T-helper 2 cell (primary cell): ENCODE data around the gene TMEM236.
A peak's percentile ranks its signal among the peaks of the same experiment; 100 is the strongest.

Experiments
- DNase-seq, 5 experiments: peaks; one replicate each; pipeline versions ENCODE4 v3.0.0 to v3.0.0-alpha.2; 2012 to 2022

TMEM236 gene

DNA sequence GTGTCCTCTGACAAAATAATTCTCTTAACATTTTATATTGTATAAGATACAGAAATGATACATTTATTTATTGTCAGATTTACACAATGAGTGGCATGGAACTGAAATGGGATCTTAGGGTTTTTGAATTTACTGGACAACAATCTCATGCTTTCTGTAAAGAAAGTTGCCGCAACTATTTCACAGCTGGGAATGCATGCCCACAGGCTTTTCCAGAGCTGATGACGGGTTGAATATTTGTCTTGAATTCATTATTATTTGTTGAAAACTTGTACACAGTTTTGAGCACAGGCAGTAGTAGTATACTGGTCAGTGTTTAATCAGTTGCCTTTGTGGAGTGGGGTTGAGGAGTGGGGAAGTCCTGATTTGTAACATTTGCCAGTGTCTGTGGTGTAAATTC, 36.6 kb downstream of the TMEM236 start:
- no peak for DNase-seq

DNA sequence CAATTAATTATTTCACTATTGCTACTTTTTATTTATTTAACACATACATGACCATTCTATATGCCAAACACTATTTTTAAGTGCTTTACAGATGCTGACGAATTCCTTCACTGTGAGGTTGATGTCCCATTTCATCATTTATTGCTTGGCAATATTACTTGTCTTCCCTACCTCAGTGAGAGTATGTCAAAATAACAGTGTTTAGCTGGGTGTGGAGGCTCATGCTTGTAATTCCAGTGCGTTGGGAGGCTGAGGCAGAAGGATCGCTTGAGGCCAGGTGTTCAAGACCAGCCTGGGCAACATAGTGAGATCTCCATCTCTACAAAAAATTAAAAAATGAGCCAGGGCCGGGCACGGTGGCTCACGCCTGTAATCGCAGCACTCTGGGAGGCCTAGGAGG, 37.4 kb downstream of the TMEM236 start:
- no peak for DNase-seq

DNA sequence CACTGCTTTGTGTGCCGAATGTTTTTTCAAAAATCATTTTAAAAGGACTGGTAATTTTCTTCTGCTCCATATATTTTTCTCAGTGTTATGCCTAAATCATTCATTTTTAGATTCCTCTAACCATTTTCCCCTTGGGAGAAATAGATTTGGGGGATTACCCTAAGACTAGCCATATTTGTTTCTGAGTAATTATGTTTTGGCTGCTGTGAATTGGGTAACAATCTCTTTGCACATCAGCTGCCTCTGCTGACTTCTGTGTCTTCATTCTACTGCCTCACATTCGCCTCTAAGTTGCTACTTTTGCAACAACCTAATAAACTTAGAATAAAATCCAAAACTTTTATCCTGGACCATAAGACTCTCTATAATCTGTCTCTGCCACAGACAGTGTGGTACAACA, 38.6 kb downstream of the TMEM236 start:
- DNase-seq, result no peak

DNA sequence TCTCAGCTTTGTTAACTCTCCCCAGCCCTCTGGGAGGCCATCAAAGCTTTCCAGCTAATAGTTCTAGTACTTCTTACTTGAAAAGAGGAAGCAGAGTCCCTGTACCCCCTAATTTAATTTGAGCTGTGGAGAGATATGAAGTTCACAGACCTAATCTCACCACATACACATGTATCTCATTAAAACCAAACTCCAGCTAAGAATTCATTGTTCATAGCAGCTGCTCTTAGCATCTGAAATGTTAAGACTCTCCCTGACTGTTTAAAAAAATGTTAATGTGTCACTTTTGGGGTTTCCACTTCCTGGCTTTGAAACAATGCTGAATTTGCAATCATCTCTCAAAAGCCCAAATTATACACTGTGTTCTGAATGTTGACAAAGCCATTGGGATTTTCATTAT, 41.0 kb downstream of the TMEM236 start:
- no peak for DNase-seq

DNA sequence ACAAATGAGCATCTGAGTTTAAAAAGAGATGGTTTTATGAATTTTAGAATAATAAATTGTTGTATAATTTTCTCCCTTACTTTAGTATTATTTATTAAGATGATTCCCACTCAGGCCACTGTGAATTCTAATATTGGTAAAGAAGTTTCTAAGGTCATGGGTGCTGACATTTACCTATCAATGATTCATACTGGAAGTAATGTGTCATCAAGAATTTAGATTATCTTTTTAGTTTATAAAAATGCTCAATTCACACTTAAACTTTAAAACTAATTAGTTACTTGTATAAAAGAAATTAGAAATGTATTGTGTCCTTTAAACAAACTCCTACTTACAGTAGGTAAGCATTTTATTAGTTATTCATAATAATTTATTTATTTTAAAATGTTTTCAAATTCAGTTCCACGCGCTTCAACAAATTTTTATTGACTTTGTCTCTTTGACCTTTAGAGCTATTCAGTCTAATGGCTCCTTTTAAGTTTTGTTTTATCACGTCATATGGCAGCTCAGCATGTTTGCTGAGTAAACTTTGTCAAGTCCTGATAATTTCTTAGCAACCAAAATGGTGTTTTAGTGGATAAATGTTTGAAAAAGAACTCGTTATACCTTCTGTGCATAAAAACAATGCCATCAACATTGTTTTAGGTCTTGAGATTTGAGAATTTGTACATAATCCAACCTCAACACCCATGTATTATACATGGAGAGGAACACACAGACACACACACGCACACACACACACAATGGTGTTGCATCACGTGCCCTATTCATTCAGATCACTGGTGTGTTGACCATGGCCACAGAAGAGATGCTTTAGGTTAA, 42.0 kb downstream of the TMEM236 start:
- DNase-seq, result no peak

DNA sequence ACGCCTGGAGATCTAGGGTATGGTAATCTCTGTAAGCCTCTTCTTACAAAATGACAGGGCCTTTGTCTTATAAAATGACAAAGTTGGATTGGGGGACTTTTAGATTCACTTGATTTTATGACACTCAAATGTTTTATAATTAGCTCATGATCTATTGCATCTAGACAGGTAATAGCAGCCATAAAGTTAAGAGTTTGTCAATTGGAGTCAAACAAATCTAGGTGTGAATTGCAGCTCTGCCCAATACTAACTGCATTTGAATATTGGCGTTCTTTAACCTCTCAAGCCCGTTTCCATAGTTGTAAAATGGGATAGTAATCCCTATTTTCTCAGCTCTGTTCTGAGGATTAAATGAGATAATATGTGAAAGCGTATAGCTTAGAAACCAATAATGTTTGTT, 43.1 kb downstream of the TMEM236 start:
- DNase-seq, result no peak

DNA sequence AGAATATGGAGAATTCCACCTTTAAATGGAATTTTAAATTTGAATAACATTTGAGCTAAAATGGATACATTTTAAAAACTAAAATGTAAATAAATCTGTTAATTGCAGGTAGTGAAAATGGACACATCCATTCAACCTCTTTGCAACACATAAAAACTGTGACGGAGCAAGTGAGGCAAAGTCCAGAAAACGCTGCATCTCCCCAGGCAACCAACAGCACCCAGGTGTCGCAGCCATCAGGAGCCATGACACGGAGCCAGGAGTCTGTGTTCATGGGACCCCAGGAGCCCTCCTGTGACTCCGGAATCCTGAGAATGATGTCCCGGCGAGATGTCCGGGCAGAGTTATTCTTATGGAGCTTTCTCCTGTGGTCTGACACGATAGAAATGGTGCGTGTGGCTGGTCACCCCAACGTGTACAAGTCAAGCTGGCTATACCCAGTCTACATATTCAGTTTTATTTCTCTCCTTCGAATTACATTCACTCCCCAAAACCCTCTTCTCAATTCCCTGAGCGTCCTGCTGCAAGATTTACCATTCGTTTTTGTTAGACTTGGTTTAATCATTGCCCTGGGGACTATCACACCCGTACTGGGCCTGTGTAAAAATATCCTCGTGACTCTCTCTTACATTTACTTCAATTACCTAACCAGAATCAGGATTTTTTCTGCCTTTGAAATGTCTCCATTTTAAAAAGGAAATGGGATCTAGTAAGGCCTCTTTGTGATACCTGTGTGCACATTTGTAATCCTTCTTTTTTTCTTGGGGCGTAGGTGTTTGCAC, 44.0 kb downstream of the TMEM236 start:
- DNase-seq, result no peak

DNA sequence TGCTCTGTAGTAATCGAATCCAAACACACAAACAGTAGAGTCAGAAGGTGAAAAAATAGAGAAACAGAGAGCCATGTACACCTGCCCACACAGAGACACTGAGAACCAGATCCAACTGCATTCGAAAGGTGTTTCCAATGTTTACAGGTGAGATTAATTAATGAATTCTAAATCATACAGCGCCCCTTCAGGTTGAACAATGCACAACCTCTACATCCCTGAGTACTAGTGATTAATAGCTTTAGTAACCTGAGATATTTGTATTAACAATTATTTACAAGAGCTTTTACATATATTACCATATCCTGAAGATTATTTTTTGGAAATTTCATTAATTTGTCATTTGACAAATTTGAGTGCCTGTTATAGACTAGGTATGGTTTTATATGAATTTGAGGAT, 49.5 kb downstream of the TMEM236 start:
- DNase-seq, result no peak

DNA sequence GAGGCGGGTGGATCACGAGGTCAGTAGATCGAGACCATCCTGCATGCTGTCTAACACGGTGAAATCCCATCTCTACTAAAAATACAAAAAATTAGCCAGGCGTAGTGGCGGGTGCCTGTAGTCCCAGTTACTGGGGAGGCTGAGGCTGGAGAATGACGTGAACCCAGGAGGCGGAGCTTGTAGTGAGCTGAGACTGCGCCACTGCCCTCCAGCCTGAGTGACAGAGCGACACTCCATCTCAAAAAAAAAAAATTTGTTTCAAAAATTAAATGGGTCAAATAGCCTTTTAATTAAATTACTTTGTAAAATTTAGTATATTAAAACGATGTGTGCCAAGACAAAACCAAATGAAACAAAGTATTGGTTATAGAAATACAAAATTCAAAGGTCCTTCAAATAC, 50.3 kb downstream of the TMEM236 start:
- DNase-seq, result no peak

DNA sequence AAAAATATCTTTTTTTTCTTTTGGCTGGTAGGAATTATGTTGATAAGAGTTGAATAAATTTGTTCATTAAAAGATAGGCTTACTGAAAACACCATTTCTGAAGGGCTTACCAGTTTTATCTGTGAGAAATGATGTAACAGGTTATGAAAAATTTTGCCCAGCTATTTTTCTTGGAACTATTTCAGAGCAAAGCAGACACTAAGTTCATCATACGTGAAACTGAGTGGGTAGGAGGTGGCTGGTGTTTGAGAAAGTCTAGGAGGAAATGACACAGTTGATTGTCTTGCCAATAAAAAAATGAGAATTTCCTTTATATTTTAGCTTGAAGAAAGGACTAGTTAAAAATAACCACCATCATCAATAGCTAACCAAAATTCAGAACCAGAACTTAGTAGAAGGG, 51.0 kb downstream of the TMEM236 start:
- DNase-seq, result no peak

DNA sequence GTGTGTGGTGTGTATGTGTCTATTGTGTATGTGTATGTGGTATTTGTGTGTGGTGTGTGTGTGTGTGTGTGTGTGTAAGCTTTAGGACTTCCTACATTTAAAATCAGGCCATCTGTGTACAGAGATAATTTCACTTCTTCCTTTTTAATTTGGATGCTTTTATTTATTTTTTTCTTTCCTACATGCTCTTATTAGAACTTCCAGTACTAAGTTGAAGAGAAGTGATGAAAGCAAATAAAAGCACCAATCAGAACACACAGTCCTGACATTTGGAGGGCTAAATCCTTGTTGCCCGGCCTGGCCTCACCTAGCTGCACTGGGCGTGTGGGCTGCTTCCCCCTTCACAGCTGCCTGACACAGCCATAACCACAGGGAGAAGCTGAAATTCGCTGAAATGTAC, 53.3 kb downstream of the TMEM236 start:
- no peak for DNase-seq

DNA sequence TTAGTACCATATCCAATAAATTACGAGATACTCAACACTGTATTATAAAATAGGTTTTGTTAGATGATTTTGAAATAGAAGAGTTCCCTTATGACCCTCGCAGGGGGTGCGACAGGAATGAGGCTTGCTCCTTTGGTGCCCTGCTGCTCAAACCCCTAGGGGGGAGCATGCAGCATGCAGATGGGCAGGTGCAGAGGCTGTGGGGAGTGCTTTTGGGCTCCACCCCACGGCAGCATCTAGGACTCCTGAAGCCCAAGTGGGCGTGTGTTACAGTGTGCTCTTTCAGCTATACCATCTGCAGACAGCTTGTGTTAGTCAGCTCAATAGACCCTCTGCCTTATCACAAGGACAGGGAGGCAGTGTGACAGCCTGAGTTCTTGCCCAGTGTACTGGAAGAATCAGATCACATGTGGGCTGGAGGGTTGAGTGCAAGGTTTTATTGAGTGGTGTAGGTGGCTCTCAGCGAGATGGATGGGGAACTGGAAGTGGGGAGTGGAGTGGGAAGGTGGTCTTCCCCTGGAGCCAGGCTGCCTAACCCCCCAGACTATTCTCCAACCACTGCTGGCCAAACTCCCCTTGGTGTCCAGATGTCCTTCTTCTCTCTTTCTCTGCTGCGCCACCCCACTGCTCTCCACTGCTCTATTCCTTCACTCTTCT, 54.0 kb downstream of the TMEM236 start:
- DNase-seq, result peak in 1 of 5 experiments; percentile 37

DNA sequence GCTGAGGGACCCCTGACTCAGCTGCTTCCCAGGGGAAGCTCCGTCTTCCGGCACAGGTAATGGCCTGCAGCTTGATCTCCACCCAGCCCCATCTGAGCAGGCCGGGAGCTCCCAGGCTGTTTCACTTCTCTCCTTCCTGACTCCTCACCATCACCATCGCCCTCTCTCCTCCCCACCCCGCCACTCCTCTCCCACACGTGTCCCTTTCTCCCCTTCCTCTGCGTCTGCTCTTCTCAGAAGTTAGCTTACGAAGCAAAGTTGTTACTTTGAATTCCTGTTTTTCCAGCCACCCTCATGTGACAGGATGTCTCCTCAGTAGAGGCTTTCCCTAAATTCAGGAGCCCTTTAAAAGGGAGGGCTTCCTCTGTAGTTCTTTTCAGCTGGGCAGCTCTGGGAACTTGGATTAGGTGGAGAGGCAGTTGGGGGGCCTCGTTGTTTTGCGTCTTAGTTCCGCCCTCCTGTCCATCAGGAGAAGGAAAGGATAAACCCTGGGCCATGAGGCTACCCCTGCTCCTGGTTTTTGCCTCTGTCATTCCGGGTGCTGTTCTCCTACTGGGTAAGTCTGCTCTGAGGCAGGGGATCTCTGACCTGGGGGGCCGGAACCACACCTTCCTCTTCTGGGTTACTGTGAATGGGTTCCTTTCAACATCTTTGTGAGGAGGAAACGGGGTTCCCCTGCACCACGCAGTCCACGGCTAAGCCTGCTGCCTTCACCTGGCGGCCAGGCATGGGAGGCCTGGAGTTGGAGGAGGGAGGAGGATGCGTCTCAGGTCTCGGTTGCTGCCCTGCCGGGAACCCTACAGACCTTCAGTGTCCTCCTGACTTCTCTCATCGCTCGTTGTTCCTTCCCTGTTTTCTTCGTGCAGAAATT, 57.2 kb downstream of the TMEM236 start, which contains the start of gene MRC1:
Gene MRC1 (plus strand): TSS at position 378 of the 871 bp plus-strand sequence. CDS start 118 bp downstream, at position 496.
- DNase-seq, result no peak

DNA sequence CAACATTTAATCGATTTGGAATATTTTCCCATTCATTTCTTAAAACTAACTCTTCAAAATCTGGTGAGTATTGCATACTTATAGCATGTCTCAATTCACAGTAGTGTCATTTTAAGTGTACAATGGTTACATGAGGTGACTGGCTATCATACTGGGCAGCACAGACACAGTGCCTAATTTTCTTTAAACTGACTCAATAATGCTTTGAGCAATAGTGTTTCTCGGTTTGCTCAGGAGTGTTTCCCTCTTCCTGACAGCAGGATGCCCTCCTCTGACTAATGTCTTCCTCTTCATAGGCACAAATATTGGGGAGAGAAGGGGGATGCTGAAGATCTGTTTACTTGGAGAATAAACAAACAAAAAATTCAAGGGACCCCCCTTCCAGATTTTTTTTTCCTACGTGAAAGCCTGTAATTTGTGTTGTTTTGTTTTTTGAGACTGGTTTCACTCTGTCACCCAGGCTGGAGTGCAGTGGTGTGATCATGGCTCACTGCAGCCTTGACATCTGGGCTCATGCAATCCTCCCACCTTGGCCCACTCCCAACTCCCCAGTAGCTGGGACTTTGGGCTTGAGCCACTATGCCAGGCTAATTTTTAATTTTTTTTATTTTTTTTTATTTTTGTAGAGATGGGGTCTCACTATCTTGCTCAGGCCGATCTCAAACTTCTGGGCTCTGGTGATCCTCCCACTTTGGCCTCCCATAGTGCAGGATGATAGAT, 59.3 kb downstream of the TMEM236 start:
- DNase-seq, result no peak

DNA sequence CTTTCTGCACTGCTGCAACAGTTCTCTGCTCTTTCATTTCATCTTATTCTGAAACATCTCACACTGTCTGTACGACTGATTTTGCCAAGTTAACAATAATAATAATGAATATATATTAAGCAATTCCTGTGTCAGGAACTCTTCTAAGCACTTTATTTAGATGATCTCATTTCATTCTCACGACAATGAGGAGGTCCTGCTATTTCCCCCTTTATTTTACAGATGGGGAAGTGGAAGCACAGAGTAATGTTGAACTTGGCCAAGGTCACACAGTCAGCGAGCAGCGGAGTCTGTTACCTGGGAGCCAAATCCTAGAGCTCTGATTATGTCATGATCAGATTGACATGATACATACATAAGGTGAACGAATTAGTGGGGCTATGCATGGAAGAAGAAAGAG, 63.0 kb downstream of the TMEM236 start:
- no peak for DNase-seq

DNA sequence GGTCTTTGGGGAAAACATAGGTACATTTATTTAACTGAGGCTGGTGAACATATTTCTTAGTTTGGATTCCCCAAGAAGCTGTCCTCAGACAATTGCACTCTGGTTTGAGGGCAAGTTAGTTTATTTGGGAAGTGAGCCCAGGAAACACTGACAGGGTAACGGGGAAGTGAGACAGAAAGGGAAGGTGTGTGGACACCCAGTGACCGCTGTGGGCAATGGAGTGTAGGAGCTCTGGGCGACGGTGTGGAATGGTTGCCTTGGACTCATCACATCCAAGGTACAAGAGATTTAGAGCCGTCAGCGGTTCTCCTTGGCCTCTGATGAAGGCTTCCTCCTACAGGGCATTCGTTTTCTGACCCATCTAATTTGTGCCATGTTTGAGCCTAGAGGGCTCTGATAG, 64.2 kb downstream of the TMEM236 start:
- no peak for DNase-seq

DNA sequence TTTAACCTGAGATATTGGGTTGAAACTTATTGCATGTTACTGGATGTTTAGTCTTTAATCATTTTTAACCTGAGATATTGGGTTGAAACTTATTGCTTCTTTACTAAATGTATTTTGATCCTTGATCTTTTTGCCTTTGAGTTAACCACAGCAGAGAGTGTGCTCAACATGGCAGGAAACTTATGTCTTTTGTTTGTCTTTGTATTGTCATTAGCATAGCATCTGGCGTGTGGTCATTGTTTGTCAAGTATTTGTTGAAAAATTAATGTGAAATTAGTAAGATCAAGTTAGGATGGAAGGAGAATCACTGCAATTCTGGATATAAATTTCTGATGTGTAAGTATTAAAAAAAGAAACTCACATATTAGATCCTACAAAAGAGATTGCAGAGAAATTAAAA, 65.3 kb downstream of the TMEM236 start:
- DNase-seq, result no peak

DNA sequence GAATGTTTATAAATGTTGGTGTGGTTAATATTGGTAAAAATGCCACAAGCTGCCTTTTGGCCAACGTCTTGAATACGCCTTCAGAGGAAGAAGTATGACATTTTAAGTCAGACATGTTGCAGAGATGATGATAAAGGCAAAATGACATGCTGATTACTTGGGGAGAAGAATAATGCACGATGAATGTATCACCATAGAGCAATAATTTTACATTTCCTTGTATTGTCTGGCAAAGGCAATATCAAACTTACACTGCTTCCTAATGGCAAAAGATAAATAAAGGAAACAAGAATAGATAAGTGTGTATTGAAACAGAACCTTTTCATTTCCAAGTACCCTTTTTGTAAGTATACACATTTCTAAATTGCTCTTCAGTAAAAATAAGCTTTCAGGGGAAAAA, 65.8 kb downstream of the TMEM236 start:
- DNase-seq, result no peak

DNA sequence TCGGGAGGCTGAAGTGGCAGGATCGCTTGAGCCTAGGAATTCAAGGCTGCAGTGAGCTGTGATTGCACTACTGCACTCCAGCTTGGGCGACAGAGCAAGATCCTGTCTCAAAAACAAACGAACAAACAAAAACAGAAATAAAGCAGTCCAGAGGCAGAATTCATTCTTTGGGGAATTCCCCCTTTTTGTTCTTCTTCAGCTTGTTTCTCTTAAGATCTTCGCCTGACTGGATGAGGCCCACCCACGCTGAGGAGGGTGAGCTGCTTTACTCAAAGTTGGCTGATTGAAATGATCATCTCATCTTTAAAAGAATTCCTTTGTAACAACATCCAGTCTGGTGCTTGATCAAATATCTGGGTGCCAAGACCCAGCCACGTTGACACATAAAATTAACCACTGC, 67.8 kb downstream of the TMEM236 start:
- no peak for DNase-seq

DNA sequence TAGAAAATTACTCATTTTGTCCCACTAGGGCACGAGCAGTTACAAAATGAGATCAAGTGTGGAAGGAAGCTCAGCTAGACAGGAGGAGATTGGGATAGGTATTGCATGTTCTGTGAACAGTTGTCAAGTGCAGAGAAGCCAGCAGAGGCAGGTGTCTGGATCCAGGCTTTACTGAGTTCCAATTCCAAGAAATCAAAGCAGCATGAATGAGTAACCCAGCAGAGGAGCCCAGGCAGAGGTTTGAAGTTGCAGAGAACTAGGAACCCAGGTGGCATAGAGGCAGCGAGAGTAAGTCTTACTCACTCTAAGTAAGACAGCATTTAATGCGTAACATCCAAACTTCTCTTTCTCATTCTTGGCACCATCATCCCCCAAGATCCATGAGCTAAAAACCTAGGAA, 68.9 kb downstream of the TMEM236 start:
- no peak for DNase-seq

DNA sequence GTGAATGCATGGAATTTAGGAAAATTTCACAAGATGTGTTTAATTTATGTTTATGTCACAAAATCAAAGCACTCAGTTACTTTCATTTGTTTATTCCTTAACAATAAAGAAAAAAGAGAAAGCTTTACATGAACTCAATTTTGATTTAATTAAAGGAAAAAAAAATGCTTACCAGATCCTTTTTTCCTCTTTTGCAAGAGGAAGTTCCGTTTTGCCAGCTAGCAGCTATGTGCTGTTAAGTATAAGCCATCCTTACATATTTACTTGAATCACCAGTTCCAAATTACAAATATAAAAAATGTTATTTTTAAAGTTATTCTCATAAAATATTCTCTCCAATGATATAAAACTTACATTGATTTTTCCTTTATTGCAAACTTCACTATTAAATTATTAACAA, 69.9 kb downstream of the TMEM236 start:
- DNase-seq, result no peak

DNA sequence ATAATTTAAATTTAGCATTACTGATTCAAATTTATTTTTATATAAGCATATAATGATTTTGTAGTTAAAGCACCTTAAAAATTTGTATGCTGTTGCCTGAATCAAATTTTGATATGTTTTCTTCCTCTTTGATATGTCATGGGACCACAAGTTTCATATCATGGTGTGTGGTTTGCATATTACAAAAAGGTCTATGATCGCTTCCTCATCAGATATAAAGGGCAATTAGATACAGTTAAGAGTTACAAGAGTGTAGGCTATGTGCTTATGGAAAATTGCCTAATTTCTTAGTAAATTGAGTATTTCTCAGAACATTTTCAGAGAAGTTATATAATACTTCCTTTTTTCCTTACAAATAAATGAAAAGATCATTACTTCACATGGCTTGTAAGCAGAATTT, 79.3 kb downstream of the TMEM236 start:
- DNase-seq, result no peak
